Calu3 (cell line): ENCODE results near the gene FZD10. TPM values are rescaled to one million over a fixed set of nuclear protein-coding genes. Genes with fewer than 3 reads are reported as not detected.

Experiments
- BruUV-seq: library from RNA; stranded (reverse); fragments of 400-500 nt; replicated peaks from 2 replicates; lab custom pipeline; 2021; lab: Mats Ljungman, UMichigan
- CTCF ChIA-PET: fragments of 300-600 bp; sonication (Branson Sonifier 250); formaldehyde crosslinking; loops from one replicate; lab custom pipeline; 2022; ENCODE audit warnings: antibody characterized with exemption; lab: Charles Lee
- DNase-seq: peaks from one replicate; pipeline ENCODE4 v3.0.0; 2022
- H3K27ac Mint-ChIP-seq: one replicate; pipeline ENCODE4 v1.8.0; 2022; ENCODE audit warnings: mixed read lengths; ENCODE audit not compliant: unreplicated experiment
- H3K27me3 Mint-ChIP-seq: one replicate; pipeline ENCODE4 v1.8.0; 2022; ENCODE audit warnings: mixed read lengths; ENCODE audit not compliant: unreplicated experiment
- H3K36me3 Mint-ChIP-seq: one replicate; pipeline ENCODE4 v1.8.0; 2022; ENCODE audit warnings: mild to moderate bottlenecking, moderate library complexity, mixed read lengths; ENCODE audit not compliant: insufficient read depth, unreplicated experiment
- H3K4me1 Mint-ChIP-seq: one replicate; pipeline ENCODE4 v1.8.0; 2022; ENCODE audit warnings: mild to moderate bottlenecking, low read depth, mixed read lengths; ENCODE audit not compliant: unreplicated experiment
- H3K4me3 Mint-ChIP-seq: one replicate; pipeline ENCODE4 v1.8.0; 2022; ENCODE audit warnings: mild to moderate bottlenecking, low read depth, moderate library complexity, mixed read lengths; ENCODE audit not compliant: unreplicated experiment
- H3K9me3 Mint-ChIP-seq: one replicate; pipeline ENCODE4 v1.8.0; 2022; ENCODE audit warnings: low read depth, mixed read lengths; ENCODE audit not compliant: unreplicated experiment
- intact Hi-C: fragments of 100-400 bp; cut with micrococcal nuclease; formaldehyde crosslinking; loops from one replicate; pipeline ENCODE4 v1.10.0; 2022; ENCODE audit not compliant: unreplicated experiment
- total RNA-seq: library from RNA; stranded (reverse); gene quantifications from 2 replicates; pipeline ENCODE4 v1.2.3, GENCODE V29; 2022
- TF ChIP-seq, protein P1 (sequence below): fragments of 200-600 bp; IDR thresholded peaks from one replicate; pipeline ENCODE4 v1.8.0; 2022; ENCODE audit warnings: antibody characterized with exemption; ENCODE audit not compliant: unreplicated experiment

Gene FZD10
- total RNA-seq, 1 experiment from 2014 or later = not detected

DNA sequence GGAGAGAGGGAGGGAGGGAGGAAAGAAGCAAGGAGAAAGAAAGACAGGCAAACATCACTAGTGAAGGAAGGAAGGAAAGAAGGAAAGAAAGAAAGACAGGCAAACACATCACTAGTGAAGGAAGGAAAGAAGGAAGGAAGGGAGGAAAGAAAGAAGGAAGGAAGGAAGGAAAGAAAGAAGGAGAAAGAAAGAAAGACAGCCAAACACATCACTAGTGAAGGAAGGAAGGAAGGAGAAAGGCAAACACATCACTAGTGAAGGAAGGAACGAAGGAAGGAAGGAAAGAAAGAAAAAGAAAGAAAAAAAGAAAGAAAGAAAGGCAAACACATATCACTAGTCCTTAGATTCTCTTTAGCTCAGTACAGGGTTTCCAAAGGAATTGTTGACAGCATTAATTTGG, 5.3 kb downstream of the FZD10 start:
- TF ChIP-seq, protein P1, sequence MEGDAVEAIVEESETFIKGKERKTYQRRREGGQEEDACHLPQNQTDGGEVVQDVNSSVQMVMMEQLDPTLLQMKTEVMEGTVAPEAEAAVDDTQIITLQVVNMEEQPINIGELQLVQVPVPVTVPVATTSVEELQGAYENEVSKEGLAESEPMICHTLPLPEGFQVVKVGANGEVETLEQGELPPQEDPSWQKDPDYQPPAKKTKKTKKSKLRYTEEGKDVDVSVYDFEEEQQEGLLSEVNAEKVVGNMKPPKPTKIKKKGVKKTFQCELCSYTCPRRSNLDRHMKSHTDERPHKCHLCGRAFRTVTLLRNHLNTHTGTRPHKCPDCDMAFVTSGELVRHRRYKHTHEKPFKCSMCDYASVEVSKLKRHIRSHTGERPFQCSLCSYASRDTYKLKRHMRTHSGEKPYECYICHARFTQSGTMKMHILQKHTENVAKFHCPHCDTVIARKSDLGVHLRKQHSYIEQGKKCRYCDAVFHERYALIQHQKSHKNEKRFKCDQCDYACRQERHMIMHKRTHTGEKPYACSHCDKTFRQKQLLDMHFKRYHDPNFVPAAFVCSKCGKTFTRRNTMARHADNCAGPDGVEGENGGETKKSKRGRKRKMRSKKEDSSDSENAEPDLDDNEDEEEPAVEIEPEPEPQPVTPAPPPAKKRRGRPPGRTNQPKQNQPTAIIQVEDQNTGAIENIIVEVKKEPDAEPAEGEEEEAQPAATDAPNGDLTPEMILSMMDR = no peak
- CTCF ChIA-PET = interaction anchor here (0.7 kb wide), 1 partner anchor 290 kb away, joined by 6 read pairs; no protein-coding TSS in a partner anchor
- no TSS peak for BruUV-seq
- H3K36me3 Mint-ChIP-seq = no peaks in the 10 kb centered on the region
- H3K4me3 Mint-ChIP-seq = no peak overlapping the region
- peaks cover 25% of the 10 kb centered on the region for H3K9me3 Mint-ChIP-seq
- DNase-seq = no peak
- H3K27me3 Mint-ChIP-seq = no peaks in the 10 kb centered on the region
- no peaks in the 10 kb centered on the region for H3K4me1 Mint-ChIP-seq
- intact Hi-C loops = no loop called here
- H3K27ac Mint-ChIP-seq = no peak overlapping the region

DNA sequence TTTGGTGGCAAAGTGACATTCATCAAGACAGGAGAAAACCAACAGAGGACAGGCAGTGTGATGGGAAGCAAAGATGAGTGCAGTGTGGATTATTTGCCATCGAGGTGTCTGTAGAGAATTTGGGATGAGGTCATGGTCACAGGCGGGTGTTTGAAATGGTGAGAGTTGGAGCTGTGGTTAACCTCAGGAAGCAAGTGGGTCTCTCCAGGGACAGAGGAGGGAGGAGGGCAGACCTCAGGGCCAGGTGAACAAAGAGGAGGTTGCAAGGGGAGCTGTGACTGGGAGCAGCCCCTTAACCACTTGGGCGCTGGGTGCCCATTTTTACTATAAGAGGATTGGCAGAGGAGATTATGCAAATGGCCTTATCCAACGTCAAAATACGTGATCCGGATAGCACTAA, 7.0 kb downstream of the FZD10 start:
- H3K27me3 Mint-ChIP-seq = no peaks in the 10 kb centered on the region

DNA sequence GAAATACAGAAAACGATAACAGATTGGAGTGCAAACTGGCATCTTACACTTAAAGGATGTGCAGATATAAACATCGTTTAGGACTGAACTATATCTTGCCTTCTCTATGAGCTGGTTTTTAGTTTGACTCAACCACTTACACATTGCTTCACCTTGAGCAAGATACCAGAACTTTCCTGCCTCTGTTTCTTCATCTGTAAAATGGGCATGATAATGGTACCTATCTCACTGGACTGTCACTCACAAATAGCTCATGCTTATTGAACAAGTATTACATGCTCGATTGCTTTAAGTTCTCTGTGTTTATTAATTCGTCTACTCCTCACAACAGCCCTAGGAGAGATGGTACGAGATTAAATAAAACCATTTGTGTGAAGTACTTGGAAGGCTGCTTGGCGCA, 7.7 kb downstream of the FZD10 start:
- Mint-ChIP-seq H3K4me1 (no peaks in the 10 kb centered on the region), H3K27me3 (no peaks in the 10 kb centered on the region), H3K9me3 (peaks cover 23% of the 10 kb centered on the region), H3K27ac (no peak overlapping the region), H3K36me3 (no peaks in the 10 kb centered on the region), H3K4me3 (no peak overlapping the region)
- TF ChIP-seq, protein P1 = no peak
- intact Hi-C loops = no loop called here
- CTCF ChIA-PET = no interaction called here
- BruUV-seq = no TSS peak
- DNase-seq = no peak

More for the DNA sequence above, 7.0 kb downstream of the FZD10 start:
- Mint-ChIP-seq H3K36me3 (no peaks in the 10 kb centered on the region), H3K27ac (no peak overlapping the region), H3K4me3 (no peak overlapping the region), H3K9me3 (peaks cover 23% of the 10 kb centered on the region), H3K4me1 (no peaks in the 10 kb centered on the region)
- TF ChIP-seq, protein P1 = no peak
- no peak for DNase-seq
- CTCF ChIA-PET = no interaction called here
- intact Hi-C loops = no loop called here
- BruUV-seq = no TSS peak

DNA sequence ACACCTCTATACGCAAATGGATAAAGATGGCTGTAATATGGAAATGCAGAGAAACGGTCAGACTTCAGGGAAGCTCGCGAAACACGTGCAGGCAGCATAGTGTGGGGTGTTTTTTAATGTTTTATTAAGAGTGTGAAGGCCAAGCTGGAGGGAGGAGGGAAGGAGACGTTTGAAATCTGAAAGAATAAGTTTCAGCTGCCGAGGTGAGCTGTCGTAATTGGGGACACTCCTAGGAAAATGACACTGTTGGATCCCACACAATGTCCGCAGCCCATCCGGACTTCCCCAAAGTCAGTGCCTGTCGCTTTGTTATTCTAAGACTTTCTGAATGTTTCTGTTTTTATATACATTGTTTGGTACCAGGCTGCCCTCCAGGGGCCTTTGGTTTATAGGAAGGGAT, 8.3 kb downstream of the FZD10 start:
- intact Hi-C loops = no loop called here
- Mint-ChIP-seq H3K9me3 (peaks cover 25% of the 10 kb centered on the region), H3K4me3 (no peak overlapping the region), H3K36me3 (no peaks in the 10 kb centered on the region), H3K27ac (no peak overlapping the region), H3K27me3 (no peaks in the 10 kb centered on the region), H3K4me1 (no peaks in the 10 kb centered on the region)
- TF ChIP-seq, protein P1 = no peak
- CTCF ChIA-PET = no interaction called here
- no TSS peak for BruUV-seq
- DNase-seq = no peak
